ENCODE results near the gene PRF1. TPM values are rescaled to one million over a fixed set of nuclear protein-coding genes. Genes with fewer than 3 reads are reported as not detected.
"Not testable (repeated sequence)": the region's sequence is repeated elsewhere in the genome, so short reads cannot be mapped to it uniquely, and the experiment has no call there.

Gene PRF1
- total RNA-seq, 1 donor from 2014 or later, result 4.1 TPM

DNA sequence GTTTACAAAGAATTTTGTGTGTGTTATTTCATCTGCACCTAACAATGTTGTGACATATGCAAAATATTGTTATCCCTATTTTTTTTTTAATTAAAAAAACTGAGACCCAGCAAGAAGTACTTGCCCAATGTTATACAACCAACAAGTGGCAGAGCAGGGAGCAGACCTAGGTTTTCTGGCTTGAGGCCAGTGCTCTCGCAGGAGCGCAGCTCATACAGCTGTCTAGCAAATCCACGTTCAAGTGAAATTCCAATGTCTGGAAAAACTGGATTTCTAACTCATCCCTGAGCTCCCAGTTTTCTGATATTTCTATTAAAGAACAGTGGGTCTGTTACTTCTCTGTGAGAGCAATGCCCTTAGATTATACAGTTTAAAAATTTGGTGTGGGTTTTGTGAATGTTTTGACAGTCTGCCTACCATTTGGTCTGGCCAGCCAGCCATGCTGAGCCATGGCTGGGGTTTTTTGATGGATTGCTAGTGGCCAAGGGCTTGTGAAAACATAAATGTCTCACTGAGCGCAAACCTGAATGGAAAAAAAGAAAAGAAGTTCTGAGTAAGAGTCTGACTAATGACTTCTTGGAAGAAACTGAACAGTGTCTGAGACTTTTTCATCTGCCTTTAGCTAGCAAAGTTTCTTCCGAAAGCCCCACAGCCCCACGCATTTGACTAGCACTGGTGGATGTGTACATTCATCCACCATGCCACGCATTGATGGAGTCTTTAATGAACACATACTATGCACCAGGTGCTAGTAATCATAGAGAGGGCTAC, 15.4 kb upstream of the PRF1 start:
- DNase-seq (ENCODE audit: low spot score), result no peak

DNA sequence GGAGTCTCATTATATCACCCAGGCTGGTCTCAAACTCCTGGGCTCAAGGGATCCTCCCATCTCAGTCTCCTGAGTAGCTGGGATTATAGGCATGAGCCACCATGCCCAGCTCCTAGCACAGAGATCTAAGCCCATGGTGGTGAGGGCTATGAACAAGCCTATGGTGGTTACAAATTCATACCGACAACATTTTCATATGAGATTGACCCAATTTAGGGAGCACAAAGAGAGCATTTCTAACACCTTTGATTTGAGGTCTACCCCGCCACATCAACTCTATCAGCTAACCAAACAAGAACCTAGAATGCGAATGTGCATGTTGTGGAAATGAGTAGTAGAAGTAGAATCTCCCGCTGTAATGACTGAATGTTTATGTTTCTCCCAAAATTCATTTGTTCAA, 14.2 kb upstream of the PRF1 start:
- DNase-seq (ENCODE audit: low spot score), result no peak

DNA sequence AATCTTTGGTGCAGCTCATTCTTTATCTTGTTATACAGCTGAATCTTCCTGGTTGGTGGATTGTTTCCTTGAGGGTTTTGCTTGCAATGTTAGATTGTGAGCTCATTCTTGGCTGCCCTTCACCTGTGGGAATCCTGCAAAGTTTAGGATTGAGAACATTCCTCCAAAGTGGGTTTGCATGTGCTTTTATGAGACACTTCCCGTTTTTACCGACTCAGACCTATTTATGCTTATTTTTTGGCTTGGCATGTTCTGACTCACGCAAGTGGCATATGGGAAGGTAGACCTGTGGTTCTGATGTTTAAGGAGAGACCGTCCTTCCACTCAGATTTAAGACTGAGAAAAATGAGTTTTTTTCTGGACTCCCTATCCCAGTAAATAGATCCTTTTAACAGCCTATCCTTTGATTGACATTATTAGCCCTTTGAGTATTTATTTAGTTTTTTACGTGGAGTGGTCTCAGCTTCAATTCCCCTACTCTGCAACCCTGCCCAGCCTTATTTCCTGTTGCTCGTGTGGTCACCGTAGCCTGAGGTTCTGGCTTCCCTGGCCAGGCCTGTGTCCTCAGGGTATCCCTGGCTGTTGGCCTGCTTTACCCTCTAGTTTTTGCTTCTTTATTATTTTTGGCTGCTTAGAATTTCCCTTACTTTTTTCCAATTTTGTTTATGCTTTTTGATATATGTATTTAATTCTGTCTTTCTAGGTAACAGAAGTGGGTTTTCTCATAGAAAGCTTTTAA, 13.4 kb upstream of the PRF1 start:
- DNase-seq (ENCODE audit: low spot score), result no peak

DNA sequence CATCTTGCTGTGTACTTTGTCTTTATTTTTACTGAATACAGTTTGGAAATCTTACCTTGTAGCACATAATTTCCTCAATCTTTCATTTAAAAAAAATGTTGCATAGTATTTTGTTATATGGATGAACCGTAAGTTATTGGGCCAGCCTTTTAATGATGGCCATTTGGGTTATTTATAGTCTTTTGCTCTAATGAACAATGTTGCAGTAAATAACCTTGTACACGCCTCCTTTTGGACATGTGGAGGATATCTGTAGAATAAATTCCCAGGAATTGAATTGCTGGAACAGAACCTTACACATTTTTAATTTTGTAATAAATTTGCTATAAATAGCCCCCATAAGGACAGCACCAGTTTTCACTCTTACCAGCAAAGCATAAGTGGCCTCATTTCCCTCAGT, 12.7 kb upstream of the PRF1 start:
- no peak for DNase-seq (ENCODE audit: low spot score)

DNA sequence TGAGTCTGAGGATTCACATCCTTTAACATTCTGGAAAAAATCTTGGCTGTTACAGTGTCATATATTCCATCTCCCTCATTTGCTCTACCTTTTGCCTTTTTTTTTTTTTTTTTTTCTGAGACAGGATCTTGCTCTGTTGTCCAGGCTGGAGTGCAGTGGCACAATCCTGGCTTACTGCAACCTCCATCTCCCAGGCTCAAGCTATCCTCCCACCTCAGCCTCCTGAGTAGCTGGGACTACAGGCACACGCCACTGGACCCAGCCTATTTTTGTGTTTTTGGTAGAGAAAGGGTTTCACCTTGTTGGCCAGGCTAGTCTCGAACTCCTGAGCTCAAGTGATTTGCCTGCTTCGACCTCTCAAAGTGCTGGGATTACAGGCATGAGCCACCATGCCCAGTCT, 11.8 kb upstream of the PRF1 start:
- DNase-seq (ENCODE audit: low spot score), result not testable (repeated sequence)

DNA sequence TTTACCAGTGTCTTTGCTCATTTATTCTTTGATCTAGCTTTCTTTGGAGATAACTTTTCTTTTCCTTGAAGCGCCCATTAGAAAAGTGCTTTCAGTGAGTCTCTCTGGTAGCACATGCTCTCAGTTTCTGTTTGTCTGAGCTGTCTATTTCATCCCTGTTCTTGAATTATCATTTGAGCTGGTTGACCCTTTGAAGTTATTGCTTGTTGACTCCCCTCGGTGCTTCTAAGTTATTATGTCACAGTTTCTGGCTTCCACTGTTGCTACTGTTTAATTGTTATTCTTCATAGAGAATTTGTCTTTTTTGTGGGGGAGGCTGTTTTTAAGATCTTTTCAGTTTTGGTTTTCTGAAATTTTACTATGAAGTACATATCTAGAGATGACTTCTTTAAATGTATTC, 11.4 kb upstream of the PRF1 start:
- DNase-seq (ENCODE audit: low spot score), result no peak

DNA sequence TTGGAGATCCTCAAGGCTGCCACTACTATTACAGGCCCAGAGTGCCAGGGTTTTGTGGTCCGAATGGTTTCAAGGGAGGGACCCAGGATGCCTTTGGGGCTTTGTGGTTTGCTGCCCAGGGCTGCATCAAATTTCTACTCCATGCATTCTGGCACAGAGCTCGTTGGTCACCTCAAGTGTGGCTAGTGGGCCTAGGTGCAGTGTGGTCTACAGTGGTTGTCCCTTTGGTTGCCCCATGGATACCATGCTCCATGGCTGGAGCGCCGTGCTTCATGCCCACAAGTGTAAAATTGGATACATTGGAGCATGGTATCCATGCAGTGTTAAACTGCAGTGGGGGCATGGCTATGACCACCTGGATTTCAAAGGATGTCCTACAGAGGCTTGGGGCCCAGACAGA, 5.4 kb upstream of the PRF1 start:
- no peak for DNase-seq (ENCODE audit: low spot score)

DNA sequence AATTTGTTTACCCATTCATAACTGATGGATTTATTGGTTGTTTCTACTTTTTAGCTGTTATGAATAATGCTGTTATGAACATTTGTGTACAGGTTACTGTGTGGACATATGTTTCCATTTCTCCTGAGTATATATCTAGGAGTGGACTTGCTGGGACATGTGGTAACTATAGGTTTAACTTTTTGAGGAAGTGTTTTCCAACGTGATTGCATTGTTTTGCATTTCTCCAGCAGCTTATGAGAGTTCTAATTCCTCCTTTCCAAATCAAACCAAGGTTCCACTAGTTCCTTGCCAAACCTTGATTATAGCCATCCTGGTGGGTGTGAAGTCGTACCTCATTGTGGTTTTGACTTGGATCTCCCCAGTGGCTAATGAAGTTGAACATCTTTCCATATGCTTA, 2.6 kb upstream of the PRF1 start:
- DNase-seq (ENCODE audit: low spot score), result no peak

DNA sequence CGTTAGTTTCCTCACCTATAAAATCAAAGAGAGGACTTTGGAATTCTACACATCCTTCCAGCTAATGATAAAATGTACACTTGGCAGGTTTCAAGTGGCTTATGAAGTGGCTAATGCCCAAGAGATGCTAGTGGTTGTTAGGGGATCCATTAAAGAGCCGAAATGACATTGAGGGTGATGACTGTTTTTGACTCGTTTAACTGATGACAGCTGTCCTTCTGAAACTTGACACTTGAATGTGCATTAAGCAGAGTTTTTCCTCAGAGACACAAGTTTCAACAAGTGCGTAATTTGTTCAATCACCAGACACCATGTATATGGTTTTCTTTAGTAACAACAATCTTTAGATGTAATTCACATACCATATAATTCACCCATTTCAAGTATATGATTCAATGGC, 1.6 kb upstream of the PRF1 start:
- DNase-seq (ENCODE audit: low spot score), result no peak

DNA sequence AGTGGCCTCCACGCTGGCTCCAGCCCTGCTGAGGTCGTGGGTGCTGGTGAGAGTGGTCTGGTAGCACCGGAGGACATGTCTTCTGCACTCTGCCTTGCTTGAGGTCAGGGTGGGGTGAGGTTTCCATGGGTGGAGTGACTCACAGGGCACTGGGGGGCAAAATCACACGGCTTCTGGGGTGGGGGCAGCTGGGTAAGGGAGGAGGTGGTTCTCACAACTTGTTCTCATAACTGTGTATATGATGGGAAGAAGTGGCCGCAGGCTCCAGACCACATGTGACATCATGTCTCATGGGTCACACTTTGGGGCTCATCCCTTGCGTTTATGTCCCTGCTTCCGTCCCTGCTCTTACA, 884 bp upstream of the PRF1 start:
- DNase-seq (ENCODE audit: low spot score), result no peak

DNA sequence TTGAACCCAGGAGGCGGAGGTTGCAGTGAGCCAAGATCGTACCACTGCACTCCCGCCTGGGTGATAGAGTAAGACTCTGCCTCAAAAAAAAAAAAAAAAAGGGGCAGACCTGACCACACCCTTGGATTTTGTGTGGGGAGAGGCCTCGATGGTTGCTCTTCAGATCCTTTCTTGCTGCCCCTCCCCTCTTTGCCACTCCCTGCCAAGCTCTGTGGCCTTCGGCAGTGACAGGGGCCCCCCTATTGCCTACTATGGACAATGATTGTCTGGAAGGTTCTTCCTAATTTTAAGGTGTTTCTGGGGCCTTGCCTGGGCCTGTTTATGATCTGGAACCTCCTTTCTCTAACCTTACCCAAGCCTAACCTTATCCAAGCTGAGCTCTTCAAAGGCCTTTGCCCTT, 795 bp downstream of the PRF1 start:
- no peak for DNase-seq (ENCODE audit: low spot score)

DNA sequence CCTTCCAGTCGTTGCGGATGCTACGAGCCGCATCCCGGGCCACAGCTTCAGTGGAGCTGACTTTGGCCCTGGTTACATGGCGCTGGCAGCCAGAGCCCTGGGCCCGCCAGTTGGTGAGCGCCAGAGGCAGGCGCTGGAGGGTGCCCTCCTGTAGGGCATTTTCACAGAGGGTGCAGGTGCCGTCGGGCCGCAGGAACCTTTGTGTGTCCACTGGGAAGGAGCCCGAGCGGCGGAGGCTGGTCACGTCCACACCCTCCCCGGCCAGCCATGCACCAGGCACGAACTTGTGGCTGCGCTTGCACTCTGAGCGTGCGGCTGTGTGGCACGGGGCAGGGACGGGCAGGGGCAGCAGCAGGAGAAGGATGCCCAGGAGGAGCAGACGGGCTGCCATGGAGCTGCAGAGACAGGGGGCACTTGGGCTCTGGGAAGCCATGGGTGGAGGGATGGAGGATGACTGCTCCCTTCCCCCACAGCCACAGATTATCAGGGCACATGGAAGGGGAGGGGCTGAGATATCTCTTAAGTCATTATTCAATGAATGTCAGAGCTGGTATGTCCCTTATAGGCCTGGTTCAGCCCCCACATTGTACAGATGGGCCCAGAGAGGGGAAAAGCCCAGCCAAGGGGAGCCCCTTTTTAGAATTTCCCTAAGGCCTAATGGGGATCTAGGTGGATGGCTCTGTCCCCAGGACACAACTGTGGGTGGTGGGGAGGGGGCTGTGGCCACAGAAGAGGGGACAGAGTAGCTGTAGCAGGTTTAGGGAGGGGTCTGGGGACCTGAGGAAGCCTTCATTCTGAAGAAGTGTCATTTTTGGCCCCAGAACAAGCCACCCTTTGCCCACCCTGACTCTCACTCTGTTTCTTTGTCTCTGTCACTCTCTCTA, 1.8 kb downstream of the PRF1 start:
- DNase-seq (ENCODE audit: low spot score), result no peak

DNA sequence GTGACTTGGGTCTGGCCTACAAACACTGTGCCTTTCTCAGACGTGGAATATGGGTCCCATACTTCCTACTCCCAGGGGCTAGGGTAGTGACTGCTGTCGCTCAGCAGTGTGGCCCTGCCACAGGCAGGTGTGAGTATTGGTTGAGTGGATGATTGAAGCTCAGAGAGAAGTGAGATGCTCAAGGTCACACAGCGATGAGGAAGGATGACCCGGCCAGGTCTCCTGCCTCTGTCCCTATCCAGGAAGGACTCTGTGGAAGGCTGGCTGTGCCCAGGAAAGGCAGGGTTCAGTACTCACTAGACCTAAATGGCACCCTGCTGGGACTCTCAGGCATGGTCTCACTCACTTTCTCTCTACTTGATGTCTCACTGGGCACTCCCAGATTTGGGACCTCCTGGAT, 2.8 kb downstream of the PRF1 start:
- no peak for DNase-seq (ENCODE audit: low spot score)

DNA sequence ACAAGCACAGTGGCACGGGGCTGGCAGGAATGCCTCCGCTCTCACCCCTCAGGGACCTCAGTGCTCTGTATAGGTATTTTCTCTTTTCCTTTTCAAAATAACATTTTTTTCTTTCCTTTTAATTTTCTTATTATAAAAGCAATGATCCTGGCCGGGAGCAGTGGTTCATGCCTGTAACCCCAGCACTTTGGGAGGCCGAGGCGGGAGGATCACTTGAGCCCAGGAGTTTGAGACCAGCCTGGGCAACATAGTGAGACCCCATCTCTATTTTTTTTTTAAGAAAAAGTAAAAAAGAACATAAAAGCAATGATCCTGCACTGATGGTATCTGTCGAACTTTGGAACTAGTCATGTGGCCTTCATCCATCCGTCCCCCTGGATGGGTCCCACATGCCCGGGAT, 3.2 kb downstream of the PRF1 start:
- no peak for DNase-seq (ENCODE audit: low spot score)

DNA sequence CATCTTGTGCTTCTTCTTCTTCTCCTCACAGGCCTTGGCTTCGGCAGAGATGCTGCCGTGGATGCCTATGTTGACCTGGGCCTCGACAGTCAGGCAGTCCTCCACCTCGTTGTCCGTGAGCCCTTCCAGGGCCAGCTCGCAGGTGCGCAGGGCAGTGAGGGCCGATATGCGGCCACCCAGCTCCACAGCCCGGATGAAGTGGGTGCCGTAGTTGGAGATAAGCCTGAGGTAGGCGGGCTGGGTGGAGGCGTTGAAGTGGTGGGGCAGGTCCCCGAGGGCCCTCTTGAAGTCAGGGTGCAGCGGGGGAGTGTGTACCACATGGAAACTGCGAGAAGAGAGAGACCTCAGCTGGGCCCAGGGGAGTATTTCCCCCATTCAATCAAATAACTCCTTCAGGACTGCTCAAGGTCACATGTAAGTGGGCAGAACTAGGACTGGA, 3.7 kb downstream of the PRF1 start:
- DNase-seq (ENCODE audit: low spot score), result no peak

DNA sequence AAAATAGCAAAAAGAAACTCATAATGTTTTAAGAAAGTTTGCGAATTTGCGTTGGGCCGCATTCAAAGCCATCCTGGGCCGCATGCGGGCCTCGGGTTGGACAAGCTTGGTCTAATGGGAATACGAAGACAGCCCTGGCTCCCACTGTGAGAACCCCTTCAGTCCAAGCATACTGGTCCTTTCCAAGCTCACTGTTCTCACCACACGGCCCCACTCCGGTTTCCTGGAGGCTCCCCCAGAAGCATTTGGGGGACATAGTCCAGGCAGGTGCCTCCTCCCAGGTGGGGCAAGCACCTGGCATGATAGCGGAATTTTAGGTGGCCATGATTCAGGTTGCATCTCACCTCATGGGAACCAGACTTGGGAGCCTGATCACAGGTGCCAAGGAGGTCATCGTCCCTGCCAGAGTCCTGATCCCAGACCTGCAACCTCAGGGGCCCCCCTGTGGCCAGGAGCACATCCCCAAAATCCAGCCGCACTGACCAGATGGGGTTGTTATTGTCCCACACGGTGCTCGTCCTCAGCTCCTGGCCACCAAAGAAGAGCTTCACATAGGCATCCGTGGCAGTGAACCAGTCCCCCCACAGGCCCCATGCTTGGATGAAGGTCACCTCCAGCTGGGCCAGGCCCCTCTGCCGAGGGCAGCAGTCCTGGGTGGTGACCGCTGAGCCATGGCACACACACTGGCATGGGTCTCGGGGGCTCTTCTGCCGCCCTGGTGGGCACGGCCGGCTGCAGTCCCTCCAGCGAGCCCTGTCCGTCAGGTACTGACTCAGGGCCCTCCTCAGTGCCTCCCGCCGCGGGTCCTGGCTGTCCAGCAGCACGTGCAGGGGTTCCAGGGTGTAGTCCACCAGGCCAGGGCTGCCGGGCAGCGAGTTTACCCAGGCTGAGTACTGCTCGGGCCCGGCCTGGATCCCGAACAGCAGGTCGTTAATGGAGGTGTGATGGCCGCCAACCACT, 4.4 kb downstream of the PRF1 start:
- DNase-seq (ENCODE audit: low spot score), result no peak

DNA sequence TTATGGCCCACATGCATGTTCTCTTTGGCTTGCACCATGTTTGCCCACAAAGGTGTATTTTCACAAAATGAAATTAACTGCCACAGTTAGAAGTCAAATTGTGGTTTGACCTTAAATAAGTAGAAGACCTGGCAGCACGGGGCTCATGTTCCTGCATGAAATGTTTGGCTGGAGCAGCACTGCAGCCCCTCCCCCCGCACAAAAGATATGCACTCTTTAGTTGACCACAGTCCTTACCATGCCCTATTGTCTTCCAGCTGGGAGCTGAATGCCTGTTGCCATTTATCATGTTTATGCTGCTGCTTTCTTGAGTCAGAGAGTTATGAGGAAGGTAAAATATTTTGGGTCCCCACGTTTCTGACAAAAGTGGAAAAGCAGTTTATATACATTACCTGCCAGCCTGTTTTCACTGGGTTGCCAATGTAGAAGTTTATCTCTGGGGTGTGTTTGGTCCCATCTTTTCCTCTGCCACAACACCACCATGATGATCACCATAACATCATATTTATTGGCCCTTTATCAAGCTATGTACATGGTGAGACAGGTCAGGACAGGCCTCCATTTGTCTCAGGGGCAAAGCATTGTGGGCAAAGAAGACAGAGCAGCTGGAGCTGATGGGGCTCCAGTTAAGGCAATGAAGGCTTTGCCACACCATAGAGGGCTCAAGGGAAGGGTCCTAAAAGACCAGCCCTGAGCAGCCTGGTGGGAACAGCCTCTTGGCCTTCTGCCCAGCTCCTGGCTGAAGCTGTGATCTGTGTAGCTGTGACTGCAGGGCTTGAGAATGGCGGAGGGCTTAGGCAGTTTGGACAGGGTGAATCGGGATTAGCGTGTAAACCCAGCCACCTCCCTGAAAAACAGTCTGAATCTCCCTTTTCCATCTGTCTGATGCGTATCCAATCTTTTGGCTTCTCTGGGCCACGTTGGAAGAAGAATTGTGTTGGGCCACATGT, 5.4 kb downstream of the PRF1 start:
- DNase-seq (ENCODE audit: low spot score), result no peak

DNA sequence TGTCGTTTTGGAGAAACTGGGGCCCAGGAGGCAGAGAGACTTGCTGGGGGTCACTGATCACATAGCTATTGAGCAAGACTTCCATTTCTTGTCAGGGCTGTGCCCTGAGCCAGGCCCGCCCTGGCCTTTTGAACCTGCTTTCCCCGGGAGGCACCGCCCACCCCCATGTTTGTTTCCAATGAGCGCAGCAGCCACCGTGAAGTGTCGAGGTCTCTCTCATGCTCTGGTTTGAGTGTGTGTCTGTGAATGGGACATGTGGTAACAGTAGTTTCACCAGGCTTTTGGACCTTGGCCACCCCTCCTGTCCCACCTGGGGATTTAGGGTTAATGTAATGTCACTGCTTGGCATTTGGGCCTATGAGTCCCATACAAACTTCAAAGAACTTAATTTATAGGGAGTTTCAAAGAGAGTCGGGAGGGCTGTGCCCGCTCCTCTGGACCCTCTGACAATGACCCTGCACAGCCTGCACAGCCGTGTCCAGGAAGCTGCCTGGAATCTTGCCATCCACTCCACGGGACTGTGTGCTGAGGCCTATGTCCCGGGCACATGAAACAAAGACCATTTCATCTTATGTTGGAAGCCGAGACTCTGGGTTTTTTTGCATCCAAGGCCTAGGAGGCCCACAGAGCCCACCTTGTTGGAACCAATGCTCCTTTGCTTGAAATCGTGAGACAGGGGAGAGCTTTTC, 6.3 kb downstream of the PRF1 start:
- no peak for DNase-seq (ENCODE audit: low spot score)

DNA sequence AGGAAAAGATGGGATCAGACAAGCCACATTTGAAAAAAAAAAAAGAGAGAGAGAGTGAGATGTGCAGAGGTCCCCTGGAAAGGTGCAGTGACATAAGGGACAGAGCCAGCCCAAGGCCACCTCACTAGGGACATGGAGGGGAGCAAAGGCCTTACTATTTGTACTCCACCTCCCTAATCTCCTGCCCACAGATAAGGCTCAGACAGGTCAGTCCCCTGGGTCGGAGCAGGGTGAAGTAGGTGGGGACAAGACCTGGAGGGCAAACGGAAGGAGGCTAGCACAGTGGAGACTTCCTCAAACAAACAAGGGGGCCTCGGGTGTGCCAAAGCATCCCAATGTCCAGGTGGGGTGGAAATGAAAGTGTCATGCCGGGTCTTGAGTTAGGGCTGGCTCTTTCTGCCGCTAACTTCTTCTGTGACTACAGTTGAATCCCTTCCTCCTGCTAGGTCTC, 7.0 kb downstream of the PRF1 start:
- DNase-seq (ENCODE audit: low spot score), result no peak

DNA sequence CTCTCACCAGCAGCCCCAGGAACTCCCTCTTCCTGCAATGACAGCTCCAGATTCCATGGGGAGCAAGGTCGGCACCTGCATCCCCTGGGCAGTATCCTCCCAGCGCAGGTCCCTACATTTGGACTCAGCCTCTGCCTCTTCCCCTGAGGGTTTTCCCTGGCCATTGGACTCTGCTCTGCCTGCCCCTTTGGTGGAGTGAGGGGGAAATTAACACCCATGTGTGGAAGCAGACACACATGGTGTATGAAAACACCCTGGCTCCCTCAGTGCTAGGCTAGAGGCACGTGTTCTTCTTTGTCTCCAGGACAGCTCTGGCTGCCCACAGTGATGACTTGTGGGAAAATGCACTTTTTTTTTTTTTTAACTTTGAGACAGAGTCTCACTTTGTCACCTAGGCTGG, 8.4 kb downstream of the PRF1 start:
- DNase-seq (ENCODE audit: low spot score), result no peak

All from ureter (tissue), 1 donor.